ENCODE results near the gene EHMT1.
"Not testable (repeated sequence)": the region's sequence is repeated elsewhere in the genome, so short reads cannot be mapped to it uniquely, and the experiment has no call there.

Gene EHMT1

DNA sequence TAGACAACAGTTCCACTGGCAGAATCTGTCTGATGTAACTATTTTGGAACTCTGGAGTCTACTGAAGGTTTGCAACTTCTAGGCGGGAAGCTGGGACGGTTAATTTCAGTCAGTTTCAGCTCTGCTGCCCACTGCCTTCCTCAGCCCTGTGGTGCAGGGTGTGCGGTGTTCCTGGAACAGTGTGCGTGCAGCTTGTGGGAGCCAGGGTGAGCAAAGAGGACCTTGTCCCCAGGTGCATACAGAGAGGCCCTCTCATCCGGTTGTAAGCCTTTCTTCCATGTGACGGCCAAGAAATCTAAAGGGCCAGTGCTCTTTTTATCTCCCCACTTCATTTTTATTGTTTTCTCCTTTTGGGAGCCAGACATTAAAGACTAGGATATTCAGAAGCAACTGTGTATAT lies 114.6 kb downstream of the EHMT1 start:
- Histone ChIP-seq H3K14ac (ENCODE audit: low read length in 2 of 2) (no peak overlapping the region), H3K23ac (ENCODE audit: low read length in 2 of 2) (no peak overlapping the region)

DNA sequence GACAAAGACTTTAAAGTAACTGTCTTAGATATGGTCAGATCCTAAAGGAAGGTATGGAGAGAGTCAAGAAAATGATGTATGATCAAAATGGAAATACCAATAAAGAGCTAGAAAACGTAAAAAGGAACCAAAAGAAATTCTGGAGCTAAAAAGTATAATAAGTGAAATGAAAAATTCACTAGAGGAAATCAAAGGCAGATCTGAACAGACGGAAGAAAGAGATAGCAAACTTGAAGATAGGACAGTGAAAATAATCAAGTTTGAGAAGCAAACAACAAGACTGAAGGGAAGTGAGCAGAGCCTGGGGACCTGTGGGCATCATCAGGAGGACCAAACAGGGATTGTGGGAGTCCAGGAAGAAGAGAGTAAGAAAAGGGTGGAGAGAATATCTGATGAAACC lies 115.4 kb downstream of the EHMT1 start:
- H3K4ac ChIP-seq (ENCODE audit: low read depth in 1 of 2, low read length in 2 of 2) = no peak overlapping the region
- peaks cover 42% of the 10 kb centered on the region for H3K79me1 ChIP-seq (replicated peaks; ENCODE audit: low read length, poor library complexity, severe bottlenecking)
- no peak overlapping the region for H3K27ac ChIP-seq (ENCODE audit: low read length, poor library complexity, severe bottlenecking)
- H2BK12ac ChIP-seq (ENCODE audit: low read length in 2 of 2) = no peak overlapping the region
- H2BK15ac ChIP-seq (ENCODE audit: low read depth, poor library complexity, severe bottlenecking) = no peak overlapping the region
- peaks cover 8% of the 10 kb centered on the region for H3K9me3 ChIP-seq (ENCODE audit: control insufficient read depth, low read length)
- H3K4me2 ChIP-seq (ENCODE audit: low read length, poor library complexity, severe bottlenecking) = no peak overlapping the region
- H3K4me1 ChIP-seq (ENCODE audit: control insufficient read depth, insufficient read depth, low read depth, low read length) = peaks cover 2% of the 10 kb centered on the region
- H2BK5ac ChIP-seq (ENCODE audit: low read depth, low read length, poor library complexity, severe bottlenecking) = no peak overlapping the region
- 50% methylated on average over 2 of the region's 2 CpGs for whole genome bisulfite sequencing
- H3K4me3 ChIP-seq (ENCODE audit: insufficient read depth in 1 of 2, low read depth in 1 of 2, low read length in 2 of 2) = no peak overlapping the region
- H3K27me3 ChIP-seq (ENCODE audit: control insufficient read depth in 1 of 2, insufficient read depth in 1 of 2, low read length in 2 of 2) = no peaks in the 10 kb centered on the region
- DNase-seq = no peak
- H3K23ac ChIP-seq (ENCODE audit: low read length in 2 of 2) = no peak overlapping the region
- H2AK5ac ChIP-seq (ENCODE audit: low read length, severe bottlenecking) = no peak overlapping the region
- H4K8ac ChIP-seq (ENCODE audit: low read length) = no peak overlapping the region
- no peak overlapping the region for H2AFZ ChIP-seq (ENCODE audit: low read depth, low read length)
- H3K18ac ChIP-seq (ENCODE audit: low read depth in 1 of 2, low read length in 2 of 2) = no peak overlapping the region
- H3K14ac ChIP-seq (ENCODE audit: low read length in 2 of 2) = no peak overlapping the region
- H4K91ac ChIP-seq (ENCODE audit: low read length) = no peak overlapping the region
- peaks cover 29 to 73% of the 10 kb centered on the region in 2 experiments for H3K36me3 ChIP-seq (ENCODE audit: control insufficient read depth in 1 of 2, insufficient read depth in 2 of 2, low read depth in 1 of 2, low read length in 2 of 2)
- H3K9ac ChIP-seq (ENCODE audit: low read length) = no peak overlapping the region
- H2BK120ac ChIP-seq (ENCODE audit: low read depth, low read length) = no peak overlapping the region

More for the DNA sequence above, 114.6 kb downstream of the EHMT1 start:
- H3K27ac ChIP-seq (ENCODE audit: low read length, poor library complexity, severe bottlenecking) = no peak overlapping the region
- no peak overlapping the region for H2BK5ac ChIP-seq (ENCODE audit: low read depth, low read length, poor library complexity, severe bottlenecking)
- H2BK120ac ChIP-seq (ENCODE audit: low read depth, low read length) = no peak overlapping the region
- no peak overlapping the region for H2AFZ ChIP-seq (ENCODE audit: low read depth, low read length)
- H3K36me3 ChIP-seq (ENCODE audit: control insufficient read depth in 1 of 2, insufficient read depth in 2 of 2, low read depth in 1 of 2, low read length in 2 of 2) = peaks cover 36 to 77% of the 10 kb centered on the region in 2 experiments
- DNase-seq = no peak
- no peak overlapping the region for H3K4me2 ChIP-seq (ENCODE audit: low read length, poor library complexity, severe bottlenecking)
- H3K27me3 ChIP-seq (ENCODE audit: control insufficient read depth in 1 of 2, insufficient read depth in 1 of 2, low read length in 2 of 2) = no peaks in the 10 kb centered on the region
- H2BK15ac ChIP-seq (ENCODE audit: low read depth, poor library complexity, severe bottlenecking) = no peak overlapping the region
- no peak overlapping the region for H3K9ac ChIP-seq (ENCODE audit: low read length)
- peaks cover 6% of the 10 kb centered on the region for H3K4me1 ChIP-seq (ENCODE audit: control insufficient read depth, insufficient read depth, low read depth, low read length)
- no peak overlapping the region for H2BK12ac ChIP-seq (ENCODE audit: low read length in 2 of 2)
- WGBS = 100% methylated on average over 5 of the region's 6 CpGs
- no peak overlapping the region for H3K18ac ChIP-seq (ENCODE audit: low read depth in 1 of 2, low read length in 2 of 2)
- H2AK5ac ChIP-seq (ENCODE audit: low read length, severe bottlenecking) = no peak overlapping the region
- no peak overlapping the region for H3K4ac ChIP-seq (ENCODE audit: low read depth in 1 of 2, low read length in 2 of 2)
- H3K79me1 ChIP-seq (replicated peaks; ENCODE audit: low read length, poor library complexity, severe bottlenecking) = peaks cover 47% of the 10 kb centered on the region
- H4K91ac ChIP-seq (ENCODE audit: low read length) = no peak overlapping the region
- peaks cover 8% of the 10 kb centered on the region for H3K9me3 ChIP-seq (ENCODE audit: control insufficient read depth, low read length)
- H3K4me3 ChIP-seq (ENCODE audit: insufficient read depth in 1 of 2, low read depth in 1 of 2, low read length in 2 of 2) = no peak overlapping the region
- H4K8ac ChIP-seq (ENCODE audit: low read length) = no peak overlapping the region

DNA sequence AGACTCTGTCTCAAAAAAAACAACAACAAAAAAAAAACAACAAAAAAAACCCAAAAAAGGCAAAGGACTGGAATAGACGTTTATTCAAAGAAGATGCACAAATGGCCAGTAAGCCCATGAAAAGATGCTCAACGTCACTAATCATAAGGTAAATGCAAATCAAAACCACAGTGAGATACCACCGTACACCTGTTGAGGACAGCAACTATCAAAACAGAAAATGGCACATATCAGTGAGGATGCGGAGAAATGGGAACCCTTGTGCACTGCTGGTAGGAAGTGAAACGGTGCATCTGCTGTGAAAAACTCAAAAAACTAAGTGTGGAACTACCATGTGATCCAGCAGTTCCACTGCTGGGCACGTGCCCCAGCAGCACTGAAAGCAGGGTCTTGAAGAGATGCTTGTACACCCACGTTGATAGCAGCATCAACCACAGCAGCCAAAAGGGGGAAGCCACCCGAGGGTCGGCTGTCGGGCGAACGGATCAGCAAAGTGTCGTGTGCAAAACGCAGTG lies 119.4 kb downstream of the EHMT1 start:
- not testable (repeated sequence) for H2AK5ac ChIP-seq (ENCODE audit: low read length, severe bottlenecking); H3K9ac ChIP-seq (ENCODE audit: low read length); H3K4me2 ChIP-seq (ENCODE audit: low read length, poor library complexity, severe bottlenecking); H3K27ac ChIP-seq (ENCODE audit: low read length, poor library complexity, severe bottlenecking); H2BK5ac ChIP-seq (ENCODE audit: low read depth, low read length, poor library complexity, severe bottlenecking); H3K4ac ChIP-seq (ENCODE audit: low read depth in 1 of 2, low read length in 2 of 2); H4K91ac ChIP-seq (ENCODE audit: low read length); H2BK120ac ChIP-seq (ENCODE audit: low read depth, low read length); H4K8ac ChIP-seq (ENCODE audit: low read length); DNase-seq; H3K23ac ChIP-seq (ENCODE audit: low read length in 2 of 2); H3K4me3 ChIP-seq (ENCODE audit: insufficient read depth in 1 of 2, low read depth in 1 of 2, low read length in 2 of 2); H3K27me3 ChIP-seq (ENCODE audit: control insufficient read depth in 1 of 2, insufficient read depth in 1 of 2, low read length in 2 of 2); H2BK12ac ChIP-seq (ENCODE audit: low read length in 2 of 2); H2AFZ ChIP-seq (ENCODE audit: low read depth, low read length); H3K9me3 ChIP-seq (ENCODE audit: control insufficient read depth, low read length); H3K18ac ChIP-seq (ENCODE audit: low read depth in 1 of 2, low read length in 2 of 2); H3K14ac ChIP-seq (ENCODE audit: low read length in 2 of 2); H2BK15ac ChIP-seq (ENCODE audit: low read depth, poor library complexity, severe bottlenecking)
- peaks cover 19 to 41% of the 10 kb centered on the region in 2 experiments for H3K36me3 ChIP-seq (ENCODE audit: control insufficient read depth in 1 of 2, insufficient read depth in 2 of 2, low read depth in 1 of 2, low read length in 2 of 2)
- WGBS = 100% methylated on average over 6 of the region's 14 CpGs
- H3K4me1 ChIP-seq (ENCODE audit: control insufficient read depth, insufficient read depth, low read depth, low read length) = peaks cover 15% of the 10 kb centered on the region
- H3K79me1 ChIP-seq (replicated peaks; ENCODE audit: low read length, poor library complexity, severe bottlenecking) = peaks cover 40% of the 10 kb centered on the region

DNA sequence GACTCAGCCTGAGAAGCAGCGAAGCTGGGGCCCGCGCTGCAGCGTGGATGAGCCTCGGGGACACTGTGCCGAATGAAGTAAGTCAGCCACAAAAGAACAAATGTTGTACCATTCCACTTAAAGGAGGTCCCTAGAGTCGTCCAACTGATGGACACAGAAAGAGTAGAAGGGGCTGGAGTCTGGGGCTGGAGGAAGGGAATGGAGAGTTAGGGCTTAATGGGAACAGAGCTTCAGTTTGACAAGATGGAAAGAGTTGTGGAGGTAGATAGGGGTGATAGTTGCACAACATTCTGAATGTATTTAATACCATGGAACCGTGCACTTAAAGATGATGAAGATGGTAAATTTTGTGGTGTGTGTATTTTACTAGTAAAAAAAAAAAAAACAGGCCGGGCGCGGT lies 119.9 kb downstream of the EHMT1 start:
- no peaks in the 10 kb centered on the region for H3K27me3 ChIP-seq (ENCODE audit: control insufficient read depth in 1 of 2, insufficient read depth in 1 of 2, low read length in 2 of 2)
- no peak overlapping the region for H3K18ac ChIP-seq (ENCODE audit: low read depth in 1 of 2, low read length in 2 of 2)
- DNase-seq = no peak
- H3K27ac ChIP-seq (ENCODE audit: low read length, poor library complexity, severe bottlenecking) = no peak overlapping the region
- no peak overlapping the region for H3K4me3 ChIP-seq (ENCODE audit: insufficient read depth in 1 of 2, low read depth in 1 of 2, low read length in 2 of 2)
- no peak overlapping the region for H2BK120ac ChIP-seq (ENCODE audit: low read depth, low read length)
- peaks cover 8% of the 10 kb centered on the region for H3K9me3 ChIP-seq (ENCODE audit: control insufficient read depth, low read length)
- H4K8ac ChIP-seq (ENCODE audit: low read length) = no peak overlapping the region
- H2BK15ac ChIP-seq (ENCODE audit: low read depth, poor library complexity, severe bottlenecking) = no peak overlapping the region
- H3K79me1 ChIP-seq (replicated peaks; ENCODE audit: low read length, poor library complexity, severe bottlenecking) = peaks cover 40% of the 10 kb centered on the region
- H2BK5ac ChIP-seq (ENCODE audit: low read depth, low read length, poor library complexity, severe bottlenecking) = no peak overlapping the region
- 98% methylated on average over 5 of the region's 11 CpGs for WGBS
- no peak overlapping the region for H2AFZ ChIP-seq (ENCODE audit: low read depth, low read length)
- no peak overlapping the region for H2AK5ac ChIP-seq (ENCODE audit: low read length, severe bottlenecking)
- H4K91ac ChIP-seq (ENCODE audit: low read length) = no peak overlapping the region
- H3K4ac ChIP-seq (ENCODE audit: low read depth in 1 of 2, low read length in 2 of 2) = no peak overlapping the region
- H3K14ac ChIP-seq (ENCODE audit: low read length in 2 of 2) = no peak overlapping the region
- H3K36me3 ChIP-seq (ENCODE audit: control insufficient read depth in 1 of 2, insufficient read depth in 2 of 2, low read depth in 1 of 2, low read length in 2 of 2) = peaks cover 20 to 41% of the 10 kb centered on the region in 2 experiments
- H3K9ac ChIP-seq (ENCODE audit: low read length) = no peak overlapping the region
- H2BK12ac ChIP-seq (ENCODE audit: low read length in 2 of 2) = no peak overlapping the region
- peaks cover 15% of the 10 kb centered on the region for H3K4me1 ChIP-seq (ENCODE audit: control insufficient read depth, insufficient read depth, low read depth, low read length)
- no peak overlapping the region for H3K23ac ChIP-seq (ENCODE audit: low read length in 2 of 2)
- H3K4me2 ChIP-seq (ENCODE audit: low read length, poor library complexity, severe bottlenecking) = no peak overlapping the region
